ENCODE measurements around the gene ATP6V1B1.

DNA sequence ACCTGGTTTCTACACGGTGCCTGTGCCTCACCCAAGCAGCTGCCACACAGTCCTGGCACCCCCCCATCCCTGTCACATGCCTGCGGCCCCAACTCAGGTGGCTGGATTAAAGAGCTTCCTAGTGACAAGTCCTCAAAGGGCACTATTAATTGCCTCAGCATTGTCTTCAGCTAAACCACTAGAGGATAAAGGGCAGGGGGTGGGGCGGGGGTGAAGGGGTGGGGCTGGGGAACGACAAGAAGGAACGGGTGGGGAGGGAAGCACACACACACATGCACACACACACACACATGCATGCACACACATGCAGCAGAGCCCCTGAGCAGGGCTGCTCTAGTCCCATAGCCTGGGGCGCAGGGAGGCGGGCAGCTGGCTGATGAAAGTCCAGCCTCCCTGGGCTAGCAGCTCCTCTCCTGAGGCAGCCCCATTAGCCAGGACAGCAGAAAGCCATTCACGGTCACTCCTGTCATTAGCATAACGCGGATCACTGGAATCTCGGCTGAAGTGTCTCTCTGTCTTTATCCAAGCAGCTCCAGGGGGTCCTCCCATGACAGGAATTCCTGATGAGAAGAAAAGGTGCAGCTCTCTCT lies 66.4 kb downstream of the ATP6V1B1 start:
- TF ChIP-seq SUZ12 (IDR thresholded peaks at IDR 0.05; ENCODE audit: extremely low read depth, insufficient read depth, insufficient read length): no peak
- TF ChIP-seq ZNF274 (IDR thresholded peaks at IDR 0.05; ENCODE audit: low read depth, low read length): no peak
- TF ChIP-seq YY1 (IDR thresholded peaks at IDR 0.05; ENCODE audit: insufficient read depth, insufficient read length): no peak
